CD8-positive, alpha-beta memory T cell (primary cell): ENCODE data around the gene SLC9A5. TPM values are rescaled to one million over a fixed set of nuclear protein-coding genes. Genes with fewer than 3 reads are reported as not detected.
A peak's percentile ranks its signal among the peaks of the same experiment; 100 is the strongest.

Experiments used
- CTCF ChIA-PET: fragments of 350-600 bp; sonication (Branson Sonifier 250); formaldehyde crosslinking; loops from one replicate; lab custom pipeline; 2021; ENCODE audit warnings: antibody characterized with exemption; lab: Charles Lee
- POLR2A ChIA-PET: fragments of 350-600 bp; sonication (Branson Sonifier 250); formaldehyde crosslinking; loops from one replicate; lab custom pipeline; 2021; ENCODE audit warnings: antibody characterized with exemption; lab: Charles Lee
- DNase-seq, 5 donors: peaks; one replicate each; pipeline versions ENCODE4 v3.0.0 to v3.0.0-alpha.2; 2020 to 2022; ENCODE audit warnings: mixed read lengths in 1 of 5
- H3K27ac ChIP-seq: one replicate; pipeline ENCODE4 v1.7.0; 2013; ENCODE audit warnings: low read depth, mild to moderate bottlenecking, low read length, moderate library complexity
- H3K27me3 ChIP-seq: 2 replicates; pipeline ENCODE4 v1.7.0; 2013; ENCODE audit warnings: low read length, mild to moderate bottlenecking; ENCODE audit not compliant: insufficient read depth, poor library complexity, severe bottlenecking
- H3K36me3 ChIP-seq: 2 replicates; pipeline ENCODE4 v1.7.0; 2013; ENCODE audit warnings: mild to moderate bottlenecking, low read length, moderate library complexity; ENCODE audit not compliant: insufficient read depth
- H3K4me1 ChIP-seq: 2 replicates; pipeline ENCODE4 v1.7.0; 2013; ENCODE audit warnings: mild to moderate bottlenecking, low read length, moderate library complexity; ENCODE audit not compliant: insufficient read depth
- H3K4me3 ChIP-seq: 2 replicates; pipeline ENCODE4 v1.7.0; 2013; ENCODE audit warnings: mild to moderate bottlenecking, low read length
- H3K9me3 ChIP-seq: 2 replicates; pipeline ENCODE4 v1.7.0; 2013; ENCODE audit warnings: mild to moderate bottlenecking, low read length
- H3K27ac Mint-ChIP-seq, 8 donors: one replicate each; pipeline ENCODE4 v1.8.0; 2020 to 2021; ENCODE audit warnings: mixed read lengths in 8 of 8, mild to moderate bottlenecking in 6 of 8, inconsistent platforms in 3 of 8, moderate library complexity in 3 of 8
- H3K27me3 Mint-ChIP-seq, 2 donors: one replicate each; pipeline ENCODE4 v1.8.0; 2020 to 2021; ENCODE audit warnings: mixed read lengths in 2 of 2, mild to moderate bottlenecking in 1 of 2, moderate library complexity in 1 of 2
- H3K36me3 Mint-ChIP-seq, 3 donors: one replicate each; pipeline ENCODE4 v1.8.0; 2020 to 2021; ENCODE audit warnings: mixed read lengths in 3 of 3, inconsistent platforms in 1 of 3, mild to moderate bottlenecking in 1 of 3
- H3K4me1 Mint-ChIP-seq, 3 donors: one replicate each; pipeline ENCODE4 v1.8.0; 2020 to 2021; ENCODE audit warnings: mixed read lengths in 3 of 3, inconsistent platforms in 1 of 3, mild to moderate bottlenecking in 1 of 3
- H3K4me3 Mint-ChIP-seq, 7 donors: one replicate each; pipeline ENCODE4 v1.8.0; 2020 to 2021; ENCODE audit warnings: mixed read lengths in 7 of 7, mild to moderate bottlenecking in 6 of 7, moderate library complexity in 4 of 7, inconsistent platforms in 2 of 7
- H3K9me3 Mint-ChIP-seq, 5 donors: one replicate each; pipeline ENCODE4 v1.8.0; 2020 to 2022; ENCODE audit warnings: mixed read lengths in 5 of 5, mild to moderate bottlenecking in 3 of 5, moderate library complexity in 2 of 5, inconsistent platforms in 1 of 5
- polyA plus RNA-seq: library from polyadenylated mRNA; unstranded; fragments of 300-500 nt; fragmentation: Illumina TruSeq; gene quantifications from one replicate; pipeline ENCODE4 v1.2.3, GENCODE V29; 2021
- total RNA-seq, 2 experiments: library from RNA; stranded (reverse); gene quantifications; one replicate each; pipeline ENCODE4 v1.2.3, GENCODE V29; 2021

SLC9A5 gene
- total and polyA plus RNA-seq, 3 experiments from 2014 or later: 5.2 TPM; not detected in 1

GRCh38 chr16:67238806-67239470 is 9.8 kb upstream of the SLC9A5 start:
- Histone ChIP-seq H3K9me3 (no peaks in the 10 kb centered on the region), H3K4me1 (peaks cover 6% of the 10 kb centered on the region), H3K27me3 (no peaks in the 10 kb centered on the region), H3K4me3 (no peak overlapping the region), H3K36me3 (peaks cover 16% of the 10 kb centered on the region), H3K27ac (no peak overlapping the region)
- Mint-ChIP-seq H3K27me3 (peaks cover 0 to 2% of the 10 kb centered on the region in 2 donors), H3K4me1 (peaks cover 8 to 17% (median 13%) of the 10 kb centered on the region in 3 donors), H3K4me3 (no peak overlapping the region), H3K36me3 (peaks cover 0 to 54% (median 7%) of the 10 kb centered on the region in 3 donors), H3K9me3 (no peaks in the 10 kb centered on the region), H3K27ac (peak overlapping the region in 2 of 8 donors; percentile 35 to 95)
- ChIA-PET POLR2A (no interaction called here), CTCF (interaction anchor here (1.0 to 2.8 kb wide), 2 partner anchors 11 kb away, joined by 3 to 8 read pairs; partner anchors contain the start of gene TMEM208)
- DNase-seq: no peak

- Mint-ChIP-seq H3K27me3 (peaks cover 0 to 2% of the 10 kb centered on the region in 2 donors), H3K36me3 (peaks cover 0 to 43% (median 7%) of the 10 kb centered on the region in 3 donors), H3K4me3 (no peak overlapping the region), H3K4me1 (peaks cover 24 to 33% (median 29%) of the 10 kb centered on the region in 3 donors), H3K27ac (peak overlapping the region in 3 of 8 donors; percentile 37 to 76 (median 74)), H3K9me3 (no peaks in the 10 kb centered on the region)
- H3K36me3 ChIP-seq: peaks cover 15% of the 10 kb centered on the region
- peaks cover 22% of the 10 kb centered on the region for H3K4me1 ChIP-seq
- DNase-seq: no peak
- H3K9me3 ChIP-seq: no peaks in the 10 kb centered on the region
- H3K4me3 ChIP-seq: no peak overlapping the region
- ChIA-PET POLR2A (no interaction called here), CTCF (no interaction called here)
- H3K27ac ChIP-seq: peak overlapping the region; percentile 51
- no peaks in the 10 kb centered on the region for H3K27me3 ChIP-seq
These were observed 8.3 kb upstream of the SLC9A5 start for GRCh38 chr16:67240506-67240905.

GRCh38 chr16:67241008-67241900 is 7.5 kb upstream of the SLC9A5 start:
- peaks cover 7% of the 10 kb centered on the region for H3K36me3 ChIP-seq
- H3K27ac ChIP-seq: peak overlapping the region; percentile 51
- peak overlapping the region in 6 of 8 donors; percentile 26 to 78 (median 75) for H3K27ac Mint-ChIP-seq
- peaks cover 0 to 36% (median 4%) of the 10 kb centered on the region in 3 donors for H3K36me3 Mint-ChIP-seq
- peaks cover 28% of the 10 kb centered on the region for H3K4me1 ChIP-seq
- H3K27me3 Mint-ChIP-seq: no peaks in the 10 kb centered on the region
- ChIA-PET CTCF (no interaction called here), POLR2A (no interaction called here)
- H3K9me3 ChIP-seq: no peaks in the 10 kb centered on the region
- no peaks in the 10 kb centered on the region for H3K27me3 ChIP-seq
- peaks cover 21 to 34% (median 27%) of the 10 kb centered on the region in 3 donors for H3K4me1 Mint-ChIP-seq
- no peak for DNase-seq
- H3K4me3 ChIP-seq: no peak overlapping the region
- H3K4me3 Mint-ChIP-seq: no peak overlapping the region
- H3K9me3 Mint-ChIP-seq: no peaks in the 10 kb centered on the region

- no peak overlapping the region for H3K4me3 Mint-ChIP-seq
- peaks cover 0 to 30% (median 4%) of the 10 kb centered on the region in 3 donors for H3K36me3 Mint-ChIP-seq
- peaks cover 19 to 37% (median 25%) of the 10 kb centered on the region in 3 donors for H3K4me1 Mint-ChIP-seq
- DNase-seq: no peak
- no peaks in the 10 kb centered on the region for H3K27me3 Mint-ChIP-seq
- Histone ChIP-seq H3K27ac (no peak overlapping the region), H3K4me1 (peaks cover 28% of the 10 kb centered on the region), H3K4me3 (no peak overlapping the region), H3K36me3 (peaks cover 3% of the 10 kb centered on the region), H3K27me3 (no peaks in the 10 kb centered on the region), H3K9me3 (no peaks in the 10 kb centered on the region)
- ChIA-PET CTCF (no interaction called here), POLR2A (no interaction called here)
- no peaks in the 10 kb centered on the region for H3K9me3 Mint-ChIP-seq
- peak overlapping the region in 7 of 8 donors; percentile 34 to 96 (median 85) for H3K27ac Mint-ChIP-seq
These were observed 6.5 kb upstream of the SLC9A5 start for GRCh38 chr16:67242138-67242730.

- DNase-seq: peak in 1 of 5 donors; percentile 16
- Mint-ChIP-seq H3K4me1 (peaks cover 28 to 48% (median 37%) of the 10 kb centered on the region in 3 donors), H3K27me3 (no peaks in the 10 kb centered on the region), H3K27ac (peak overlapping the region; percentile 74 to 98 (median 95)), H3K4me3 (peak overlapping the region in 1 of 7 donors; percentile 27), H3K9me3 (no peaks in the 10 kb centered on the region), H3K36me3 (peaks cover 0 to 20% (median 2%) of the 10 kb centered on the region in 3 donors)
- no peaks in the 10 kb centered on the region for H3K36me3 ChIP-seq
- POLR2A ChIA-PET: interaction anchor here (0.6 to 2.2 kb wide), 2 partner anchors 16 to 24 kb away, joined by 4 to 15 read pairs; partner anchors contain the start of gene TMEM208
- H3K27me3 ChIP-seq: no peaks in the 10 kb centered on the region
- no peaks in the 10 kb centered on the region for H3K9me3 ChIP-seq
- no peak overlapping the region for H3K4me3 ChIP-seq
- CTCF ChIA-PET: interaction anchor here (1.4 kb wide), 1 partner anchor 8 kb away, joined by 3 read pairs; no protein-coding TSS in a partner anchor
- H3K4me1 ChIP-seq: peaks cover 36% of the 10 kb centered on the region
- peak overlapping the region; percentile 72 for H3K27ac ChIP-seq
These were observed 5.3 kb upstream of the SLC9A5 start for GRCh38 chr16:67243481-67243880.

- H3K27me3 Mint-ChIP-seq: no peaks in the 10 kb centered on the region
- H3K4me1 Mint-ChIP-seq: peaks cover 32 to 57% (median 44%) of the 10 kb centered on the region in 3 donors
- no peaks in the 10 kb centered on the region for H3K36me3 ChIP-seq
- no peaks in the 10 kb centered on the region for H3K27me3 ChIP-seq
- peak; percentile 61 to 89 (median 67) for DNase-seq
- H3K4me1 ChIP-seq: peaks cover 43% of the 10 kb centered on the region
- ChIA-PET POLR2A (interaction anchor here (0.6 to 2.2 kb wide), 5 partner anchors 18 to 86 kb away, joined by 3 to 15 read pairs (median 4); partner anchors contain the start of genes E2F4 and TMEM208), CTCF (interaction anchor here (0.6 to 1.7 kb wide), 7 partner anchors 9 to 237 kb away, joined by 3 to 12 read pairs (median 3); partner anchors contain the start of genes ATP6V0D1 and TMEM208)
- H3K27ac ChIP-seq: peak overlapping the region; percentile 72
- H3K4me3 Mint-ChIP-seq: peak overlapping the region; percentile 72 to 92 (median 80)
- H3K9me3 Mint-ChIP-seq: no peaks in the 10 kb centered on the region
- H3K36me3 Mint-ChIP-seq: peaks cover 0 to 10% (median 2%) of the 10 kb centered on the region in 3 donors
- peak overlapping the region; percentile 1 for H3K4me3 ChIP-seq
- H3K27ac Mint-ChIP-seq: peak overlapping the region; percentile 90 to 98 (median 95)
- H3K9me3 ChIP-seq: no peaks in the 10 kb centered on the region
These were observed 4.2 kb upstream of the SLC9A5 start for GRCh38 chr16:67244387-67245185.

GRCh38 chr16:67245186-67245585 is 3.6 kb upstream of the SLC9A5 start:
- no peaks in the 10 kb centered on the region for H3K27me3 Mint-ChIP-seq
- Histone ChIP-seq H3K36me3 (no peaks in the 10 kb centered on the region), H3K4me3 (peak overlapping the region; percentile 1), H3K9me3 (no peaks in the 10 kb centered on the region), H3K27ac (peak overlapping the region; percentile 72), H3K27me3 (no peaks in the 10 kb centered on the region), H3K4me1 (peaks cover 48% of the 10 kb centered on the region)
- peak overlapping the region; percentile 72 to 92 (median 80) for H3K4me3 Mint-ChIP-seq
- no peaks in the 10 kb centered on the region for H3K9me3 Mint-ChIP-seq
- POLR2A ChIA-PET: interaction anchor here (1.6 to 2.2 kb wide), 2 partner anchors 18 to 53 kb away, joined by 4 to 15 read pairs; partner anchors contain the start of genes E2F4 and TMEM208
- H3K4me1 Mint-ChIP-seq: peaks cover 34 to 62% (median 50%) of the 10 kb centered on the region in 3 donors
- peaks cover 0 to 6% (median 0%) of the 10 kb centered on the region in 3 donors for H3K36me3 Mint-ChIP-seq
- CTCF ChIA-PET: interaction anchor here (1.1 to 1.7 kb wide), 2 partner anchors 18 to 231 kb away, joined by 4 to 12 read pairs; partner anchors contain the start of gene TMEM208
- DNase-seq: peak in 1 of 5 donors; percentile 44
- H3K27ac Mint-ChIP-seq: peak overlapping the region; percentile 90 to 98 (median 95)
